Measurements from ENCODE around the gene RALGPS2.
"Not testable (repeated sequence)": the region's sequence is repeated elsewhere in the genome, so short reads cannot be mapped to it uniquely, and the experiment has no call there.

RALGPS2 gene

DNA sequence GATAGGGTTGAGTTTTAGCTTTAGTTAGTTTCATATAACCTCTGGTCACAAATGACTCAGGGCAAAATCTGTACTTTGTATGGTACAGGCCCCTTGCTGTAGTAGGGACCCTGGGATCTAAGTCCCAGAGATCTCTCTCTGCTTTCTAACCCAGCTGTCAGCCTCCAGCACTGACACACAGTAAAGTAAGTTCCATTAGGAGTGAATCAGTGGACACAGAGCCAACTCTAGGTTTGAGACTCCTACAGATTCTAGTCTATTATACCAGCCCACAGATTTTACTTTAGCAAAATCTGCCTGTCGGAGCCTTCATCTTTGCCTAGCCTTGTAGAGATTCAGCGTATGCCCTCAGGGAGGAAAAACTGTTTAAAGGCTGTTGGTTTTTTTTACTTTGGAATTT, 93.4 kb downstream of the RALGPS2 start:
- H3K4me3 ChIP-seq (ENCODE audit: low read depth, low read length) = no peak overlapping the region
- TF ChIP-seq, protein P1, sequence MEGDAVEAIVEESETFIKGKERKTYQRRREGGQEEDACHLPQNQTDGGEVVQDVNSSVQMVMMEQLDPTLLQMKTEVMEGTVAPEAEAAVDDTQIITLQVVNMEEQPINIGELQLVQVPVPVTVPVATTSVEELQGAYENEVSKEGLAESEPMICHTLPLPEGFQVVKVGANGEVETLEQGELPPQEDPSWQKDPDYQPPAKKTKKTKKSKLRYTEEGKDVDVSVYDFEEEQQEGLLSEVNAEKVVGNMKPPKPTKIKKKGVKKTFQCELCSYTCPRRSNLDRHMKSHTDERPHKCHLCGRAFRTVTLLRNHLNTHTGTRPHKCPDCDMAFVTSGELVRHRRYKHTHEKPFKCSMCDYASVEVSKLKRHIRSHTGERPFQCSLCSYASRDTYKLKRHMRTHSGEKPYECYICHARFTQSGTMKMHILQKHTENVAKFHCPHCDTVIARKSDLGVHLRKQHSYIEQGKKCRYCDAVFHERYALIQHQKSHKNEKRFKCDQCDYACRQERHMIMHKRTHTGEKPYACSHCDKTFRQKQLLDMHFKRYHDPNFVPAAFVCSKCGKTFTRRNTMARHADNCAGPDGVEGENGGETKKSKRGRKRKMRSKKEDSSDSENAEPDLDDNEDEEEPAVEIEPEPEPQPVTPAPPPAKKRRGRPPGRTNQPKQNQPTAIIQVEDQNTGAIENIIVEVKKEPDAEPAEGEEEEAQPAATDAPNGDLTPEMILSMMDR (IDR thresholded peaks at IDR 0.05; ENCODE audit: insufficient read depth, low read depth, low read length, missing control alignments) = no peak
- DNase-seq (ENCODE audit: low read depth) = no peak

GRCh38 chr1:178819123-178819522, 94.1 kb downstream of the RALGPS2 start:
- TF ChIP-seq, protein P1 (IDR thresholded peaks at IDR 0.05; ENCODE audit: insufficient read depth, low read depth, low read length, missing control alignments) = no peak
- H3K4me3 ChIP-seq (ENCODE audit: low read depth, low read length) = no peak overlapping the region
- DNase-seq (ENCODE audit: low read depth) = no peak

- DNase-seq (ENCODE audit: low read depth) = peak; percentile 4
- H3K4me3 ChIP-seq (ENCODE audit: low read depth, low read length) = no peak overlapping the region
- TF ChIP-seq, protein P1 (IDR thresholded peaks at IDR 0.05; ENCODE audit: insufficient read depth, low read depth, low read length, missing control alignments) = no peak
Observed at GRCh38 chr1:178821134-178821866, 96.3 kb downstream of the RALGPS2 start.

DNA sequence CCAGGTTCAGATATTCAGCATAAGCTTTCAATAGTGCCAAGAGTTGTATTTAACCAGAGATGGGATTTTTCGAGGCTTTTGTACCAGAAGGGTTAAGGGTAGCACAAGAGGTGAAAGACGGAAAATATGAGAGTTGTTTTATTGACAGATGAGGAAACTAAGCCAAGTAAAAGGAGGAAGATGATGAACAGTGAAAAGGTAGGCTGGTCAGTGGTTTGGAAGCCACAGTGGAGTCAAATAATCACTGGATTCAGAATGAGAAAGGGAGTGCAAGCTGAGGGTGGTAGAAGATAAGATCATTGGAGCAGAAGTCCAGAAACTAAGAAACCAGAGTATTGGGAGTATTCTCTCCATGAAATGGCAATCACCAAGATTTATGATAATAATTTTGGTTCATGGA, 100.1 kb downstream of the RALGPS2 start:
- TF ChIP-seq, protein P1 (IDR thresholded peaks at IDR 0.05; ENCODE audit: insufficient read depth, low read depth, low read length, missing control alignments) = no peak
- no peak for DNase-seq (ENCODE audit: low read depth)
- no peak overlapping the region for H3K4me3 ChIP-seq (ENCODE audit: low read depth, low read length)

GRCh38 chr1:178844436-178844835, 119.4 kb downstream of the RALGPS2 start:
- no peak overlapping the region for H3K4me3 ChIP-seq (ENCODE audit: low read depth, low read length)
- no peak for DNase-seq (ENCODE audit: low read depth)
- TF ChIP-seq, protein P1 (IDR thresholded peaks at IDR 0.05; ENCODE audit: insufficient read depth, low read depth, low read length, missing control alignments) = no peak

DNA sequence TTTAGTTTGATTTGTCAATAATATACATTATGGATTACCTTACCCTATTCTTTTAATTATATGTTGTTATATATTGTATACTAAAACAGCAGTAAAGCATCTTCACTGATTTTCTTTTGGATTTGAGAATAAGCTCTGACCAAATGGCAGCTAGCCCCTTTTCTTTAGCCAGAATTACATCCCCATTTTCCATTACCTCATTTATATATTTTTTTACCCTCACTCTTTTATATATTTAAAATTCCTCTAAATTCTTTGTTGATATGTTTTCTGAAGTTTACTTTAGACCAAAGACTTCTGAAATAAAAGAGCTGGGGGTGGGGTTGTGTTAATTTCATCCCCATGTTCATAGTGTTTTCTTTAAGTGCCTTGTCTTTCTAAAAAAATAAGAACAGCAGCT, 121.3 kb downstream of the RALGPS2 start:
- no peak overlapping the region for H3K4me3 ChIP-seq (ENCODE audit: low read depth, low read length)
- DNase-seq (ENCODE audit: low read depth) = no peak
- TF ChIP-seq, protein P1 (IDR thresholded peaks at IDR 0.05; ENCODE audit: insufficient read depth, low read depth, low read length, missing control alignments) = no peak

GRCh38 chr1:178847396-178847849, 122.4 kb downstream of the RALGPS2 start:
- no peak overlapping the region for H3K4me3 ChIP-seq (ENCODE audit: low read depth, low read length)
- no peak for DNase-seq (ENCODE audit: low read depth)
- TF ChIP-seq, protein P1 (IDR thresholded peaks at IDR 0.05; ENCODE audit: insufficient read depth, low read depth, low read length, missing control alignments) = no peak

DNA sequence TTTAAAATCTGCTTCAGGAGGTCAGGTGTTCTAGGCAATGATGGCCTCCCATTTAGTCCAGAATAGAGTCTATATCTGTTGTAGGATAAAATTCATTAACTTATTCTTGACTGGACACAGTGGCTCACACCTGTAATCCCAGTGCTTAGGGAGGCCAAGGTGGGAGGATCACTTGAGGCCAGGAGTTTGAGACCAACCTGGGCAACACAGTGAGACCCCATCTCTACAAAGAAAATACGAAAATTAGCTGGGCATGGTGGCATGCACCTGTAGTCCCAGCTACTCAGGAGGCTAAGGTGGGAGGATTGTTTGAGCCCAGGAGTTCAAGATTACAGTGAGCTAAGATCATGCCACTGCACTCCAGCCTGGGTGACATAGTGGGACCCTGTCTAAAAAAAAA, 122.9 kb downstream of the RALGPS2 start:
- not testable (repeated sequence) for H3K4me3 ChIP-seq (ENCODE audit: low read depth, low read length); DNase-seq (ENCODE audit: low read depth)
